HepG2 (cell line): ENCODE data around the gene BCL2L2. TPM values are rescaled to one million over a fixed set of nuclear protein-coding genes. Genes with fewer than 3 reads are reported as not detected.

Experiments used
- ATAC-seq: fragments of 200-7000 bp; cut with Tn5 transposase; 3 replicates; pipeline ENCODE4 v1.9.1; 2020; ENCODE audit warnings: mild to moderate bottlenecking, moderate library complexity
- BruUV-seq: library from RNA; stranded (reverse); fragments of 400-500 nt; replicated peaks from 2 replicates; lab custom pipeline; 2021; lab: Mats Ljungman, UMichigan
- CTCF ChIA-PET: fragments of 300-600 bp; formaldehyde crosslinking; extraction: SDS; loops from one replicate; lab custom pipeline; 2021; ENCODE audit warnings: low total read pairs, inconsistent platforms, low intra/inter-chr PET ratio; lab: Yijun Ruan, JAX
- POLR2A ChIA-PET: fragments of 350-600 bp; sonication (Branson Sonifier 250); formaldehyde crosslinking; loops from one replicate; lab custom pipeline; 2020; ENCODE audit warnings: antibody characterized with exemption, inconsistent platforms; lab: Yijun Ruan, JAX
- DNase-seq: peaks from one replicate; pipeline ENCODE4 v3.0.0-alpha.2; 2015; ENCODE audit warnings: low spot score
- FAIRE-seq: peaks from 3 replicates; lab custom pipeline; 2011; peaks lifted over from hg19 to GRCh38; lab: Jason Lieb, UNC
- H2AFZ ChIP-seq: one replicate; pipeline ENCODE4 v1.6.1; 2011; ENCODE audit warnings: low read length, inconsistent platforms
- H3K27ac ChIP-seq: fragments of 300-600 bp; 3 replicates; pipeline ENCODE4 v1.8.0; 2011; ENCODE audit warnings: mixed run types, mild to moderate bottlenecking, mixed read lengths, low read length, inconsistent platforms; ENCODE audit not compliant: insufficient read depth; ENCODE audit errors: extremely low read length
- H3K27me3 ChIP-seq, 2 experiments: fragments of 200-600 bp in 1 of 2; 2 replicates in 1 of 2; 3 replicates in 1 of 2; pipeline versions ENCODE4 v1.6.0 to v1.8.0; 2011; ENCODE audit warnings: low read length in 2 of 2, mild to moderate bottlenecking in 2 of 2, moderate library complexity in 2 of 2, inconsistent platforms in 1 of 2; ENCODE audit not compliant: insufficient read depth in 2 of 2, control insufficient read depth in 1 of 2
- H3K36me3 ChIP-seq, 2 experiments: fragments of 200-600 bp in 1 of 2; replicated peaks in 1 of 2; 2 replicates in 1 of 2; 3 replicates in 1 of 2; pipeline versions ENCODE4 v1.5.1 to v1.8.0; 2011; ENCODE audit warnings: low read length in 2 of 2, inconsistent platforms in 1 of 2; ENCODE audit not compliant: insufficient read depth in 2 of 2, control insufficient read depth in 1 of 2
- H3K4me1 ChIP-seq: 2 replicates; pipeline ENCODE4 v1.5.1; 2012; ENCODE audit warnings: low read length, inconsistent platforms; ENCODE audit not compliant: insufficient read depth
- H3K4me2 ChIP-seq: 2 replicates; pipeline ENCODE4 v1.6.0; 2011; ENCODE audit warnings: low read depth, low read length, inconsistent platforms
- H3K4me3 ChIP-seq, 3 experiments: fragments of 200-600 bp in 1 of 3; sonication (generic), shearing (Covaris generic) in 1 of 3; replicated peaks in 1 of 3; 2 replicates each; pipeline ENCODE4 v1.5.1; 2011 to 2016; ENCODE audit warnings: low read length in 3 of 3, inconsistent platforms in 2 of 3, low read depth in 2 of 3, mild to moderate bottlenecking in 2 of 3, control low read depth in 1 of 3, mixed read lengths in 1 of 3; ENCODE audit not compliant: insufficient read depth in 1 of 3
- H3K79me2 ChIP-seq: one replicate; pipeline ENCODE4 v1.6.1; 2011; ENCODE audit warnings: low read length, inconsistent platforms; ENCODE audit not compliant: insufficient read depth
- H3K9ac ChIP-seq: 2 replicates; pipeline ENCODE4 v1.6.0; 2011; ENCODE audit warnings: mild to moderate bottlenecking, low read depth, low read length, inconsistent platforms; ENCODE audit not compliant: insufficient read depth
- H3K9me3 ChIP-seq: 2 replicates; pipeline ENCODE4 v1.5.1; 2012; ENCODE audit warnings: mild to moderate bottlenecking, low read length
- H4K20me1 ChIP-seq: 2 replicates; pipeline ENCODE4 v1.6.0; 2011; ENCODE audit warnings: inconsistent platforms, mild to moderate bottlenecking, low read length, moderate library complexity; ENCODE audit not compliant: insufficient read depth
- JARID2 ChIP-seq: sonication (generic); formaldehyde crosslinking; IDR thresholded peaks from 2 replicates; pipeline ENCODE4 v1.8.1; 2023; ENCODE audit warnings: missing genetic modification reagents, inconsistent platforms; ENCODE audit not compliant: insufficient replicate concordance
- NFE2L1 ChIP-seq: sonication (generic); formaldehyde crosslinking; IDR thresholded peaks from 2 replicates; pipeline ENCODE4 v1.4.0; 2020; ENCODE audit warnings: missing genetic modification reagents, mild to moderate bottlenecking, borderline replicate concordance
- SIN3B ChIP-seq: fragments of 150-350 bp; IDR thresholded peaks from 2 replicates; pipeline ENCODE4 v1.6.1; 2014; ENCODE audit warnings: low read length
- SP4 ChIP-seq: sonication (generic); formaldehyde crosslinking; IDR thresholded peaks from 2 replicates; pipeline ENCODE4 v1.8.1; 2023; ENCODE audit warnings: mild to moderate bottlenecking, missing genetic modification reagents
- ZNF543 ChIP-seq: sonication (generic); formaldehyde crosslinking; IDR thresholded peaks from 2 replicates; pipeline ENCODE4 v1.4.0; 2020; ENCODE audit warnings: mild to moderate bottlenecking, missing genetic modification reagents
- ZNF619 ChIP-seq: sonication (generic); formaldehyde crosslinking; IDR thresholded peaks from 2 replicates; pipeline ENCODE4 v1.4.0; 2020; ENCODE audit warnings: mild to moderate bottlenecking, missing genetic modification reagents
- in situ Hi-C: cut with HindIII; loops from 2 replicates; pipeline ENCODE4 v1.10.0; 2017; ENCODE audit warnings: low pct_unique_long_range_greater_than_20kb; ENCODE audit not compliant: extremely low pct_ligation_motif_present
- intact Hi-C: fragments of 100-400 bp; cut with micrococcal nuclease; formaldehyde crosslinking; loops from one replicate; pipeline ENCODE4 v1.10.0; 2022; ENCODE audit not compliant: unreplicated experiment
- polyA plus RNA-seq, 8 experiments: library from polyadenylated mRNA; depleted of rRNA in 3 of 8; stranded (reverse) in 7 of 8; unstranded in 1 of 8; fragments of >200 nt; fragmentation: Illumina TruSeq in 4 of 8; extraction: Trizol in 4 of 8; gene quantifications; 2 replicates each; pipeline versions ENCODE4 v1.2.1 to v1.2.3, GENCODE V29; 2011 to 2016; ENCODE audit warnings: low read depth in 4 of 8, missing spikeins in 1 of 8, mixed read lengths in 1 of 8; ENCODE audit not compliant: insufficient read depth in 1 of 8
- total RNA-seq, 5 experiments: library from RNA; depleted of rRNA; stranded (reverse); fragments of >200 nt; fragmentation: Illumina TruSeq; extraction: Trizol; gene quantifications; 2 replicates each; pipeline ENCODE4 v1.2.3, GENCODE V29; 2016; ENCODE audit warnings: low read depth in 1 of 5
- TF ChIP-seq, protein P1 (sequence below): conservative IDR thresholded peaks from 2 replicates; pipeline ENCODE4 v1.6.1; 2018; ENCODE audit warnings: missing genetic modification reagents
- TF ChIP-seq, protein P2 (sequence below): sonication (generic); formaldehyde crosslinking; IDR thresholded peaks from 2 replicates; pipeline ENCODE4 v1.9.0; 2022; ENCODE audit warnings: missing genetic modification reagents, mild to moderate bottlenecking, borderline replicate concordance
- TF ChIP-seq, protein P3 (sequence below): sonication (generic); formaldehyde crosslinking; IDR thresholded peaks from 2 replicates; pipeline ENCODE4 v1.4.0; 2020; ENCODE audit warnings: mild to moderate bottlenecking, missing genetic modification reagents, borderline replicate concordance

BCL2L2 gene
- total and polyA plus RNA-seq, 2 of the 13 experiments (the other 11 are each of a cell fraction or from before 2014, with no cell fraction given): 28.1 to 49.8 TPM

DNA sequence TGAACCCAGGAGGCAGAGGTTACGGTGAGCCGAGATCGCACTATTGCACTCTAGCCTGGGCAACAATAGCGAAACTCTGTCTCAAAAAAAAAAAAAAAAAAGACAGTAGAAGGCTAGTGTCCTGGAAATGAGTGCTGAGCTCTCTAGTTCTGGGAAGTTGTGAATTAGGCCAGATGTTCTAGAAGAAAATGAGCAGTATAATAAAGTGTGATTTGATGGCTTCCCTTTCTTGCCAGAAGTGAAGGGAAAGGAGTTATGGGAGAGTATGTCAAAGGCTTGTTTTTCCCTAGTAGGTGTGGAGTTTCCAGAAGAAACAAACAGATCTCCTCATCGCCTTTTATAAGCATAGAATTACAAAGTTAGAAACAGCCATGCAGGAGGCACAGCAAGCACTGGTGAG is 48.4 kb upstream of the BCL2L2 start (continued):
- TF ChIP-seq, protein P1, sequence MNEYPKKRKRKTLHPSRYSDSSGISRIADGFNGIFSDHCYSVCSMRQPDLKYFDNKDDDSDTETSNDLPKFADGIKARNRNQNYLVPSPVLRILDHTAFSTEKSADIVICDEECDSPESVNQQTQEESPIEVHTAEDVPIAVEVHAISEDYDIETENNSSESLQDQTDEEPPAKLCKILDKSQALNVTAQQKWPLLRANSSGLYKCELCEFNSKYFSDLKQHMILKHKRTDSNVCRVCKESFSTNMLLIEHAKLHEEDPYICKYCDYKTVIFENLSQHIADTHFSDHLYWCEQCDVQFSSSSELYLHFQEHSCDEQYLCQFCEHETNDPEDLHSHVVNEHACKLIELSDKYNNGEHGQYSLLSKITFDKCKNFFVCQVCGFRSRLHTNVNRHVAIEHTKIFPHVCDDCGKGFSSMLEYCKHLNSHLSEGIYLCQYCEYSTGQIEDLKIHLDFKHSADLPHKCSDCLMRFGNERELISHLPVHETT (CRISPR knock-in tag): no peak
- TF ChIP-seq, all 625 proteins: peak for 0

DNA sequence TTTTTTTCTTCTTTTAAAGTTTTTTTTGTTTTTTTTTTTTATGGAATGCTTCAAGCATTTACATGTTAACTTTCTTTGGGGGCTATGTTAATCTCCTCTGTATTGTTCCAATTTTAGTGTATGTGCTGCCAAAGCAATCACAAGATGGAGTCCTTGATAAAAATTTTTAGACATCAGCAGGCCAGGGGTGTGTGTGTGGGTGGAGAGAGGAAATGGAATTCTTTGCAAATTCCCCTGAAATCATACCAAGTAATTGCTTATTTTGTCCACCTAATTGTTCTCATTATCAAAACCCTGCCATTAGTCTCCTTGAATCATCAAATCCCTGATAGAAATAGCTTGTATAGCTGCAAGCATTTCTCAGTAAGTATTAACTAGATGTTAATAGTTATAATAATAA is 47.2 kb upstream of the BCL2L2 start:
- Histone ChIP-seq H3K79me2 (no peaks in the 10 kb centered on the region), H2AFZ (no peak overlapping the region), H3K9ac (no peak overlapping the region), H3K4me1 (no peaks in the 10 kb centered on the region), H3K27ac (no peak overlapping the region)
- ATAC-seq: no peak
- TF ChIP-seq, protein P2, sequence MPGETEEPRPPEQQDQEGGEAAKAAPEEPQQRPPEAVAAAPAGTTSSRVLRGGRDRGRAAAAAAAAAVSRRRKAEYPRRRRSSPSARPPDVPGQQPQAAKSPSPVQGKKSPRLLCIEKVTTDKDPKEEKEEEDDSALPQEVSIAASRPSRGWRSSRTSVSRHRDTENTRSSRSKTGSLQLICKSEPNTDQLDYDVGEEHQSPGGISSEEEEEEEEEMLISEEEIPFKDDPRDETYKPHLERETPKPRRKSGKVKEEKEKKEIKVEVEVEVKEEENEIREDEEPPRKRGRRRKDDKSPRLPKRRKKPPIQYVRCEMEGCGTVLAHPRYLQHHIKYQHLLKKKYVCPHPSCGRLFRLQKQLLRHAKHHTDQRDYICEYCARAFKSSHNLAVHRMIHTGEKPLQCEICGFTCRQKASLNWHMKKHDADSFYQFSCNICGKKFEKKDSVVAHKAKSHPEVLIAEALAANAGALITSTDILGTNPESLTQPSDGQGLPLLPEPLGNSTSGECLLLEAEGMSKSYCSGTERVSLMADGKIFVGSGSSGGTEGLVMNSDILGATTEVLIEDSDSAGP (CRISPR knock-in tag): no peak
- TF ChIP-seq NFE2L1 (CRISPR knock-in tag): no peak
- no peak for TF ChIP-seq JARID2 (CRISPR knock-in tag)
- no peak for TF ChIP-seq SP4 (CRISPR knock-in tag)
- TF ChIP-seq ZNF543: no peak
- no peak for TF ChIP-seq SIN3B
- no peak for TF ChIP-seq ZNF619 (CRISPR knock-in tag)
- TF ChIP-seq, protein P3, sequence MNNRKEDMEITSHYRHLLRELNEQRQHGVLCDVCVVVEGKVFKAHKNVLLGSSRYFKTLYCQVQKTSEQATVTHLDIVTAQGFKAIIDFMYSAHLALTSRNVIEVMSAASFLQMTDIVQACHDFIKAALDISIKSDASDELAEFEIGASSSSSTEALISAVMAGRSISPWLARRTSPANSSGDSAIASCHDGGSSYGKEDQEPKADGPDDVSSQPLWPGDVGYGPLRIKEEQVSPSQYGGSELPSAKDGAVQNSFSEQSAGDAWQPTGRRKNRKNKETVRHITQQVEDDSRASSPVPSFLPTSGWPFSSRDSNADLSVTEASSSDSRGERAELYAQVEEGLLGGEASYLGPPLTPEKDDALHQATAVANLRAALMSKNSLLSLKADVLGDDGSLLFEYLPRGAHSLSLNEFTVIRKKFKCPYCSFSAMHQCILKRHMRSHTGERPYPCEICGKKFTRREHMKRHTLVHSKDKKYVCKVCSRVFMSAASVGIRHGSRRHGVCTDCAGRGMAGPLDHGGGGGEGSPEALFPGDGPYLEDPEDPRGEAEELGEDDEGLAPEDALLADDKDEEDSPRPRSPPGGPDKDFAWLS (CRISPR knock-in tag): no peak
- TF ChIP-seq, all 625 proteins: peak for 0
- H3K4me3 ChIP-seq: no peak overlapping the region
- no peak overlapping the region for H3K4me2 ChIP-seq
- H4K20me1 ChIP-seq: no peaks in the 10 kb centered on the region
- no peaks in the 10 kb centered on the region for H3K9me3 ChIP-seq
- H3K36me3 ChIP-seq: no peaks in the 10 kb centered on the region
- intact Hi-C loops: no loop called here
- H3K27me3 ChIP-seq: peaks cover 0 to 3% of the 10 kb centered on the region in 2 experiments; a peak in 1 of 5 replicates
- in situ Hi-C loops: no loop called here
- DNase-seq (no peak), FAIRE-seq (no peak)
- no TSS peak for BruUV-seq
- ChIA-PET CTCF (no interaction called here), POLR2A (interaction anchor here (0.9 kb wide), 1 partner anchor 27 kb away, joined by 3 read pairs; no protein-coding TSS in a partner anchor)
